GM10266 (cell line): ENCODE measurements around the gene MYO5B.

Experiments
- DNase-seq: peaks from one replicate; pipeline ENCODE4 v3.0.0; 2012; ENCODE audit errors: extremely low spot score
- CTCF ChIP-seq: IDR thresholded peaks from 2 replicates; pipeline ENCODE4 v1.5.1; 2012; ENCODE audit warnings: mild to moderate bottlenecking, low read depth; ENCODE audit not compliant: control insufficient read depth, insufficient read depth; ENCODE audit errors: missing control alignments

The MYO5B gene

GRCh38 chr18:49967636-49968313 is 227.2 kb downstream of the MYO5B start:
- no peak for DNase-seq
- no peak for TF ChIP-seq CTCF

- no peak for TF ChIP-seq CTCF
- DNase-seq, result no peak
Measured at GRCh38 chr18:49967171-49967570, 227.8 kb downstream of the MYO5B start.

GRCh38 chr18:49966090-49966489 is 228.9 kb downstream of the MYO5B start:
- DNase-seq, result no peak
- TF ChIP-seq CTCF, result no peak

GRCh38 chr18:49963217-49963616 is 231.7 kb downstream of the MYO5B start:
- DNase-seq, result no peak
- no peak for TF ChIP-seq CTCF

GRCh38 chr18:49961271-49961670 is 233.7 kb downstream of the MYO5B start:
- no peak for TF ChIP-seq CTCF

GRCh38 chr18:49960376-49960775 is 234.6 kb downstream of the MYO5B start:
- DNase-seq, result no peak
- TF ChIP-seq CTCF, result no peak

More at GRCh38 chr18:49961271-49961670, 233.7 kb downstream of the MYO5B start:
- DNase-seq, result no peak

- no peak for DNase-seq
- TF ChIP-seq CTCF, result no peak
Measured at GRCh38 chr18:49959176-49959575, 235.8 kb downstream of the MYO5B start.
